D341Med (cell line): ENCODE data around the gene SCN4B.

ENCODE experiments used
- DNase-seq: peaks from one replicate; pipeline ENCODE4 v3.0.0; 2012; ENCODE audit warnings: low spot score

SCN4B gene

GRCh38 chr11:118174006-118174567, 21.5 kb upstream of the SCN4B start:
- DNase-seq: no peak

- DNase-seq: no peak
These were observed 19.7 kb upstream of the SCN4B start for GRCh38 chr11:118172356-118172755.

- peak; percentile 89 for DNase-seq
These were observed 18.8 kb upstream of the SCN4B start for GRCh38 chr11:118171269-118172062.

- no peak for DNase-seq
These were observed 18.3 kb upstream of the SCN4B start for GRCh38 chr11:118170882-118171268.

GRCh38 chr11:118170231-118170630, 17.6 kb upstream of the SCN4B start:
- DNase-seq: no peak

- no peak for DNase-seq
These were observed 16.9 kb upstream of the SCN4B start for GRCh38 chr11:118169300-118170140.

GRCh38 chr11:118168751-118169150, 16.1 kb upstream of the SCN4B start:
- DNase-seq: no peak

- no peak for DNase-seq
These were observed 15.7 kb upstream of the SCN4B start for GRCh38 chr11:118168316-118168715.

- no peak for DNase-seq
These were observed 15.3 kb upstream of the SCN4B start for GRCh38 chr11:118167906-118168305.

GRCh38 chr11:118167253-118167652, 14.6 kb upstream of the SCN4B start:
- no peak for DNase-seq

- DNase-seq: no peak
These were observed 14.0 kb upstream of the SCN4B start for GRCh38 chr11:118166641-118167040.

GRCh38 chr11:118164885-118165284, 12.3 kb upstream of the SCN4B start:
- DNase-seq: no peak

- no peak for DNase-seq
These were observed 10.9 kb upstream of the SCN4B start for GRCh38 chr11:118163494-118163893.

GRCh38 chr11:118162846-118163245, 10.2 kb upstream of the SCN4B start:
- no peak for DNase-seq

- DNase-seq: no peak
These were observed 9.2 kb upstream of the SCN4B start for GRCh38 chr11:118161786-118162185.

- DNase-seq: no peak
These were observed 4.7 kb upstream of the SCN4B start for GRCh38 chr11:118157186-118157895.

GRCh38 chr11:118156531-118157185, 4.0 kb upstream of the SCN4B start:
- DNase-seq: no peak

GRCh38 chr11:118155776-118156530, 3.3 kb upstream of the SCN4B start:
- DNase-seq: peak; percentile 52

GRCh38 chr11:118154641-118155040, 2.0 kb upstream of the SCN4B start:
- DNase-seq: no peak

GRCh38 chr11:118153976-118154375, 1.4 kb upstream of the SCN4B start:
- no peak for DNase-seq

- no peak for DNase-seq
These were observed 893 bp upstream of the SCN4B start for GRCh38 chr11:118153516-118153915.
